Measurements from ENCODE around the gene SETD6. TPM values are rescaled to one million over a fixed set of nuclear protein-coding genes. Genes with fewer than 3 reads are reported as not detected.
A peak's percentile ranks its signal among the peaks of the same experiment; 100 is the strongest.

The SETD6 gene
- total and polyA plus RNA-seq, 2 of the 13 experiments (the other 11 are each of a cell fraction or from before 2014, with no cell fraction given): 24.0 to 25.7 TPM

DNA sequence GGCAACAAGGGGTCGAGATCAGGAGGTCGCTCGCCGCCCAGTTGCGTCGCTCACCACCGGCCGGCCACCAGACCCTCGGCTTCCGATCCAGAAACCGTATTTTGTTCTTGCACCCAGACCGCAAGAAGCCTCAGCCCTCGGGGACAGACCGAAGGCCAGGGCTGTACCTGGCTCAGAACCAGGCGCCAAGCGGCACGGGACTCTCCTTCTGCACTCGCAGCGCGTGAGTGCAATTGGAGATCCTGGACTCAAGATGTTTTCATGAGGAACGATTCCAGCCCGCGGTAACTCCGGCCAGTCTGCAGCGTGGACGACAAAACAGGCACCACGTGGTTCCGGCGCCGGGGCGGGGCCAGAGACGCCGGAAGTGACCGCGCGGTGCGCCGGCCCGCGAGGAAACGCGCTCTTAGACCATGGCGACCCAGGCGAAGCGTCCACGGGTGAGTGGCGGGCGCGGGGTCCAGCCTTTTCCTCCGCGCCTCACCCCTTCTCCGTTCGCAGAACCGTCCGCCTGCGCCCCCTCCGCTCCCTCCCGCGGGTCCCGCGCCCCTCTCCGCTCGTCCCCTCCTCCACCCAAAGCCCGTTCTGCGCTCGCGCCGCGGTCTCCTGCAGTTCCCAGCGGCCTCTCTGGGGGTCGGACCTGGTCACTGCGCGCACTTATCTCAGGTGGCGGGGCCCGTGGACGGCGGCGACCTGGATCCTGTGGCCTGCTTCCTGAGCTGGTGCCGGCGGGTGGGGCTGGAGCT is at the start of gene SETD6 (continued):
- TF ChIP-seq SIN3B (IDR thresholded peaks at IDR 0.05; ENCODE audit: low read length) (peak; percentile 69), ZBTB7A (CRISPR knock-in tag; IDR thresholded peaks at IDR 0.05) (0 out of 2 replicates have a peak, but pooled peaks have one; percentile 72), KLF6 (CRISPR knock-in tag; IDR thresholded peaks at IDR 0.05) (peak; percentile 94), ZBTB20 (CRISPR knock-in tag; IDR thresholded peaks at IDR 0.05; ENCODE audit: borderline replicate concordance, low read depth) (peak; percentile 86), ZNF619 (CRISPR knock-in tag; IDR thresholded peaks at IDR 0.05) (peak; percentile 40; the same call in 1 of the 2 replicates), ZNF367 (CRISPR knock-in tag; IDR thresholded peaks at IDR 0.05; ENCODE audit: borderline replicate concordance) (peak; percentile 94; the same call in 1 of the 2 replicates), DMAP1 (CRISPR knock-in tag; IDR thresholded peaks at IDR 0.05) (peak; percentile 93), MTF1 (CRISPR knock-in tag; IDR thresholded peaks at IDR 0.05) (peak; percentile 4; the same call in 1 of the 2 replicates), ZSCAN31 (CRISPR knock-in tag; IDR thresholded peaks at IDR 0.05; ENCODE audit: low read depth) (peak; percentile 96), ZNF24 (IDR thresholded peaks at IDR 0.05) (no peak), PRMT3 (CRISPR knock-in tag; IDR thresholded peaks at IDR 0.05; ENCODE audit: borderline replicate concordance, low read depth) (peak; percentile 85), ZNF761 (CRISPR knock-in tag; conservative IDR thresholded peaks at IDR 0.05) (peak; percentile 99), KLF12 (CRISPR knock-in tag; IDR thresholded peaks at IDR 0.05; ENCODE audit: borderline replicate concordance) (peak; percentile 79; the same call in 1 of the 2 replicates), U2AF2 (IDR thresholded peaks at IDR 0.05; ENCODE audit: low read depth, low read length) (no peak), ZNF138 (CRISPR knock-in tag; IDR thresholded peaks at IDR 0.05; ENCODE audit: low read depth) (peak; percentile 91), POLR2G (IDR thresholded peaks at IDR 0.05; ENCODE audit: low read depth, low read length) (peak; percentile 92), SP2 (CRISPR knock-in tag; IDR thresholded peaks at IDR 0.05) (peak; percentile 76), KDM5A (IDR thresholded peaks at IDR 0.05; ENCODE audit: borderline replicate concordance, low read length) (peak; percentile 53), SATB2 (CRISPR knock-in tag; IDR thresholded peaks at IDR 0.05) (peak; percentile 72), ZNF660 (CRISPR knock-in tag; IDR thresholded peaks at IDR 0.05; ENCODE audit: borderline replicate concordance, low read depth) (no peak), FOSL2 (CRISPR knock-in tag; IDR thresholded peaks at IDR 0.05) (peak; percentile 27; the same call in 1 of the 2 replicates), ZNF788 (CRISPR knock-in tag; IDR thresholded peaks at IDR 0.05; ENCODE audit: borderline replicate concordance) (peak; percentile 90)
- TF ChIP-seq, protein P1, sequence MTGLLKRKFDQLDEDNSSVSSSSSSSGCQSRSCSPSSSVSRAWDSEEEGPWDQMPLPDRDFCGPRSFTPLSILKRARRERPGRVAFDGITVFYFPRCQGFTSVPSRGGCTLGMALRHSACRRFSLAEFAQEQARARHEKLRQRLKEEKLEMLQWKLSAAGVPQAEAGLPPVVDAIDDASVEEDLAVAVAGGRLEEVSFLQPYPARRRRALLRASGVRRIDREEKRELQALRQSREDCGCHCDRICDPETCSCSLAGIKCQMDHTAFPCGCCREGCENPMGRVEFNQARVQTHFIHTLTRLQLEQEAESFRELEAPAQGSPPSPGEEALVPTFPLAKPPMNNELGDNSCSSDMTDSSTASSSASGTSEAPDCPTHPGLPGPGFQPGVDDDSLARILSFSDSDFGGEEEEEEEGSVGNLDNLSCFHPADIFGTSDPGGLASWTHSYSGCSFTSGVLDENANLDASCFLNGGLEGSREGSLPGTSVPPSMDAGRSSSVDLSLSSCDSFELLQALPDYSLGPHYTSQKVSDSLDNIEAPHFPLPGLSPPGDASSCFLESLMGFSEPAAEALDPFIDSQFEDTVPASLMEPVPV (CRISPR knock-in tag; IDR thresholded peaks at IDR 0.05): peak; percentile 93
- TF ChIP-seq, protein P2, sequence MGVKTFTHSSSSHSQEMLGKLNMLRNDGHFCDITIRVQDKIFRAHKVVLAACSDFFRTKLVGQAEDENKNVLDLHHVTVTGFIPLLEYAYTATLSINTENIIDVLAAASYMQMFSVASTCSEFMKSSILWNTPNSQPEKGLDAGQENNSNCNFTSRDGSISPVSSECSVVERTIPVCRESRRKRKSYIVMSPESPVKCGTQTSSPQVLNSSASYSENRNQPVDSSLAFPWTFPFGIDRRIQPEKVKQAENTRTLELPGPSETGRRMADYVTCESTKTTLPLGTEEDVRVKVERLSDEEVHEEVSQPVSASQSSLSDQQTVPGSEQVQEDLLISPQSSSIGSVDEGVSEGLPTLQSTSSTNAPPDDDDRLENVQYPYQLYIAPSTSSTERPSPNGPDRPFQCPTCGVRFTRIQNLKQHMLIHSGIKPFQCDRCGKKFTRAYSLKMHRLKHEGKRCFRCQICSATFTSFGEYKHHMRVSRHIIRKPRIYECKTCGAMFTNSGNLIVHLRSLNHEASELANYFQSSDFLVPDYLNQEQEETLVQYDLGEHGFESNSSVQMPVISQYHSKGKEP (CRISPR knock-in tag; IDR thresholded peaks at IDR 0.05): no peak
- TF ChIP-seq, protein P3, sequence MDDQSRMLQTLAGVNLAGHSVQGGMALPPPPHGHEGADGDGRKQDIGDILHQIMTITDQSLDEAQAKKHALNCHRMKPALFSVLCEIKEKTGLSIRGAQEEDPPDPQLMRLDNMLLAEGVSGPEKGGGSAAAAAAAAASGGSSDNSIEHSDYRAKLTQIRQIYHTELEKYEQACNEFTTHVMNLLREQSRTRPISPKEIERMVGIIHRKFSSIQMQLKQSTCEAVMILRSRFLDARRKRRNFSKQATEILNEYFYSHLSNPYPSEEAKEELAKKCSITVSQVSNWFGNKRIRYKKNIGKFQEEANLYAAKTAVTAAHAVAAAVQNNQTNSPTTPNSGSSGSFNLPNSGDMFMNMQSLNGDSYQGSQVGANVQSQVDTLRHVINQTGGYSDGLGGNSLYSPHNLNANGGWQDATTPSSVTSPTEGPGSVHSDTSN (CRISPR knock-in tag; IDR thresholded peaks at IDR 0.05; ENCODE audit: borderline replicate concordance): peak; percentile 17; the same call in 1 of the 2 replicates
- TF ChIP-seq, protein P4, sequence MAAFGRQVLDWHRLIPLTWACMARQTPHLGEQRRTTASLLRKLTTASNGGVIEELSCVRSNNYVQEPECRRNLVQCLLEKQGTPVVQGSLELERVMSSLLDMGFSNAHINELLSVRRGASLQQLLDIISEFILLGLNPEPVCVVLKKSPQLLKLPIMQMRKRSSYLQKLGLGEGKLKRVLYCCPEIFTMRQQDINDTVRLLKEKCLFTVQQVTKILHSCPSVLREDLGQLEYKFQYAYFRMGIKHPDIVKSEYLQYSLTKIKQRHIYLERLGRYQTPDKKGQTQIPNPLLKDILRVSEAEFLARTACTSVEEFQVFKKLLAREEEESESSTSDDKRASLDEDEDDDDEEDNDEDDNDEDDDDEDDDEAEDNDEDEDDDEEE (CRISPR knock-in tag; IDR thresholded peaks at IDR 0.05): peak; percentile 82; the same call in 1 of the 2 replicates

All from HepG2 (cell line).